ENCODE results near the gene DNAH14. TPM values are rescaled to one million over a fixed set of nuclear protein-coding genes. Genes with fewer than 3 reads are reported as not detected.

DNAH14 gene
- total RNA-seq, 1 experiment from 2014 or later: 33.2 TPM

DNA sequence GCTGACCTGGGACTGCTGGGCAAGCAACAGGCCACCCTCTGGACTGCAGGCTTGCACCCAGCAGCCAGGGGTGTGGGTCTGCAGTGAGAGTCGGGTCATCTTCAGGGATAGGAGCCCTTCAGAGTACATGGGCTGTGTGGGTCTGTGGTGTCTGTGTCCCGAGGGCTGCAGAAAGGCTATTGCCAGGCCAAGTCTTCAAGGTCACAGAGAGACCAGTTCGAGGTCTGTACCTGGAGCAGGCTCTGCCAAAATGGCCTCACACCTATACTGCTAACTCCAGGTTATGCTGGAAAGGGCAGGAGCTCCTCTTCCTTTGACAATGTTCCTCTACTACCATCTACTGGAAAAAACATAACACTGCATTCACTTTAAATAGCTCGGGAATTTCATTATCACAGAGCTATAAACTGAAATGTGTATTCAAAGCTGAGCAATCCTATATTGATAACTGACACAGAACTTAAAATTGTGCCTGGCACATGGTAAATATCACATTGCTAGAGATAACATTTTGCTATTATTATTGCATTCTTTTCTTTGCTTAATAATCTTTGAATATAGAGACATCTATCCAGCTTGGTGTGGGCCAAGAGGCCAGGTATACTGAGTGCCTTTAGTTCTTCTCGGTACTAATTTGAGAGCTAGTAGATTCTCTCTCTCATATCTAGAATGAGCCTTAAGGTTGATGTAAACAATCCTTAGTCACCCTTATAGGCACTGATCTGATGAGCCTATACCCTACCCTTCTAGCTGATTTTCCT lies 6.9 kb upstream of the DNAH14 start:
- Histone ChIP-seq H3K36me3 (ENCODE audit: control insufficient read depth in 1 of 2, insufficient read depth in 2 of 2, low read length in 2 of 2) (no peaks in the 10 kb centered on the region), H3K9me2 (ENCODE audit: insufficient read depth) (no peaks in the 10 kb centered on the region), H3K27ac (ENCODE audit: low read depth, low read length) (no peak overlapping the region), H2AFZ (ENCODE audit: low read depth, low read length, poor library complexity, severe bottlenecking) (no peak overlapping the region), H3K4me3 (replicated peaks in 1 of 2; ENCODE audit: low read depth in 1 of 2, low read length in 2 of 2) (no peak overlapping the region), H3K27me3 (ENCODE audit: insufficient read depth, low read length) (no peaks in the 10 kb centered on the region), H4K20me1 (ENCODE audit: insufficient read depth) (no peaks in the 10 kb centered on the region), H3K4me2 (ENCODE audit: low read length) (no peak overlapping the region), H3K9ac (ENCODE audit: low read length) (no peak overlapping the region), H3K9me3 (ENCODE audit: control insufficient read depth in 1 of 2, insufficient read depth in 1 of 2, low read depth in 1 of 2, low read length in 2 of 2) (no peaks in the 10 kb centered on the region), H3K4me1 (ENCODE audit: control insufficient read depth in 1 of 2, insufficient read depth in 2 of 2, low read length in 2 of 2) (no peaks in the 10 kb centered on the region), H3K79me2 (ENCODE audit: insufficient read depth, low read length) (no peaks in the 10 kb centered on the region)
- DNase-seq (ENCODE audit: low read depth, low spot score) (peak; percentile 31), ATAC-seq (peak; percentile 92)
- TF ChIP-seq CBX3 (IDR thresholded peaks at IDR 0.05; ENCODE audit: low read depth) (0 out of 2 replicates have a peak, but pooled peaks have one; percentile 25), ZBTB33 (IDR thresholded peaks at IDR 0.05; ENCODE audit: extremely low read depth, insufficient replicate concordance, low read length) (no peak), YY1 (IDR thresholded peaks at IDR 0.05; ENCODE audit: extremely low read depth, insufficient replicate concordance, low read depth, low read length) (no peak), FOSL1 (IDR thresholded peaks at IDR 0.05; ENCODE audit: low read depth) (no peak), JUND (IDR thresholded peaks at IDR 0.05) (no peak), SIN3A (IDR thresholded peaks at IDR 0.05; ENCODE audit: low read depth) (no peak), RAD21 (IDR thresholded peaks at IDR 0.05; ENCODE audit: low read depth) (peak; percentile 83), EGR1 (IDR thresholded peaks at IDR 0.05; ENCODE audit: low read depth) (no peak)
- TF ChIP-seq, protein P1, sequence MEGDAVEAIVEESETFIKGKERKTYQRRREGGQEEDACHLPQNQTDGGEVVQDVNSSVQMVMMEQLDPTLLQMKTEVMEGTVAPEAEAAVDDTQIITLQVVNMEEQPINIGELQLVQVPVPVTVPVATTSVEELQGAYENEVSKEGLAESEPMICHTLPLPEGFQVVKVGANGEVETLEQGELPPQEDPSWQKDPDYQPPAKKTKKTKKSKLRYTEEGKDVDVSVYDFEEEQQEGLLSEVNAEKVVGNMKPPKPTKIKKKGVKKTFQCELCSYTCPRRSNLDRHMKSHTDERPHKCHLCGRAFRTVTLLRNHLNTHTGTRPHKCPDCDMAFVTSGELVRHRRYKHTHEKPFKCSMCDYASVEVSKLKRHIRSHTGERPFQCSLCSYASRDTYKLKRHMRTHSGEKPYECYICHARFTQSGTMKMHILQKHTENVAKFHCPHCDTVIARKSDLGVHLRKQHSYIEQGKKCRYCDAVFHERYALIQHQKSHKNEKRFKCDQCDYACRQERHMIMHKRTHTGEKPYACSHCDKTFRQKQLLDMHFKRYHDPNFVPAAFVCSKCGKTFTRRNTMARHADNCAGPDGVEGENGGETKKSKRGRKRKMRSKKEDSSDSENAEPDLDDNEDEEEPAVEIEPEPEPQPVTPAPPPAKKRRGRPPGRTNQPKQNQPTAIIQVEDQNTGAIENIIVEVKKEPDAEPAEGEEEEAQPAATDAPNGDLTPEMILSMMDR (IDR thresholded peaks at IDR 0.05 in 2 of 3, conservative IDR thresholded peaks at IDR 0.05 in 1 of 3; ENCODE audit: borderline replicate concordance in 1 of 3, insufficient read depth in 1 of 3, low read depth in 2 of 3, low read length in 2 of 3): peak; percentile 61 to 71 (median 67)
- RAD21 ChIA-PET (ENCODE audit: low non-redundant PET in 1 of 2, low total read pairs in 2 of 2, uncharacterized antibody in 2 of 2, unreplicated experiment in 2 of 2): interaction anchor here (0.8 to 1.1 kb wide), 3 partner anchors 281 to 414 kb away, joined by 3 read pairs; no protein-coding TSS in a partner anchor
- no TSS peak for BruUV-seq (replicated peaks)
- POLR2A ChIA-PET: interaction anchor here (0.8 kb wide), 1 partner anchor 71 kb away, joined by 3 read pairs; no protein-coding TSS in a partner anchor
- intact Hi-C loops (cut with micrococcal nuclease): loop anchor here (1.0 to 10.0 kb wide), 4 partner anchors 278 to 805 kb away; partner anchors contain the start of gene WDR26
- CTCF ChIA-PET: interaction anchor here (0.6 to 1.5 kb wide), 37 partner anchors 9 to 1224 kb away, joined by 3 to 35 read pairs (median 3); no protein-coding TSS in a partner anchor
